Stimulated activated CD4-positive, alpha-beta T cell treated with anti-CD3 and anti-CD28 coated beads, Interleukin-12 subunit alpha, Interleukin-12 subunit beta, amount 100 ng/mL, for 4 hours (primary cell): ENCODE results near the gene EDAR.

Experiments
- DNase-seq: peaks from one replicate; pipeline ENCODE4 v3.0.0-alpha.2; 2020

Gene EDAR

GRCh38 chr2:109000738-109001137 lies 11.7 kb upstream of the EDAR start:
- DNase-seq: no peak

GRCh38 chr2:108998911-108999310 lies 9.9 kb upstream of the EDAR start:
- no peak for DNase-seq

- DNase-seq: no peak
These were observed 5.2 kb upstream of the EDAR start for GRCh38 chr2:108994178-108994577.

GRCh38 chr2:108993095-108993937 lies 4.3 kb upstream of the EDAR start:
- DNase-seq: no peak

GRCh38 chr2:108988076-108988795 lies 784 bp downstream of the EDAR start:
- no peak for DNase-seq

- peak; percentile 23 for DNase-seq
These were observed 2.0 kb downstream of the EDAR start for GRCh38 chr2:108986916-108987510.

- DNase-seq: no peak
These were observed 5.4 kb downstream of the EDAR start for GRCh38 chr2:108983610-108984009.

- DNase-seq: no peak
These were observed 6.0 kb downstream of the EDAR start for GRCh38 chr2:108983061-108983460.

GRCh38 chr2:108982259-108982679 lies 6.8 kb downstream of the EDAR start:
- DNase-seq: no peak

GRCh38 chr2:108981846-108982245 lies 7.2 kb downstream of the EDAR start:
- no peak for DNase-seq

- no peak for DNase-seq
These were observed 8.9 kb downstream of the EDAR start for GRCh38 chr2:108980076-108980475.

GRCh38 chr2:108979461-108979860 lies 9.6 kb downstream of the EDAR start:
- DNase-seq: no peak

GRCh38 chr2:108978709-108979111 lies 10.3 kb downstream of the EDAR start:
- no peak for DNase-seq

GRCh38 chr2:108975613-108976435 lies 13.2 kb downstream of the EDAR start:
- no peak for DNase-seq

- no peak for DNase-seq
These were observed 14.3 kb downstream of the EDAR start for GRCh38 chr2:108974674-108975073.

- no peak for DNase-seq
These were observed 16.4 kb downstream of the EDAR start for GRCh38 chr2:108972663-108973062.

GRCh38 chr2:108971661-108972566 lies 17.1 kb downstream of the EDAR start:
- DNase-seq: no peak

- DNase-seq: no peak
These were observed 18.7 kb downstream of the EDAR start for GRCh38 chr2:108970369-108970768.

GRCh38 chr2:108969856-108970255 lies 19.2 kb downstream of the EDAR start:
- DNase-seq: no peak

GRCh38 chr2:108968619-108969018 lies 20.4 kb downstream of the EDAR start:
- DNase-seq: no peak

GRCh38 chr2:108967757-108968156 lies 21.3 kb downstream of the EDAR start:
- no peak for DNase-seq
